WTC11 (cell line): ENCODE data around the gene ENOX2. TPM values are rescaled to one million over a fixed set of nuclear protein-coding genes. Genes with fewer than 3 reads are reported as not detected.

Source experiments
- ATAC-seq: fragments of 200-7000 bp; cut with Tn5 transposase; 2 replicates; pipeline ENCODE4 v1.10.0; 2021; ENCODE audit warnings: mild to moderate bottlenecking, moderate library complexity
- CTCF ChIA-PET: fragments of 300-600 bp; sonication (Branson Sonifier 250); formaldehyde crosslinking; loops from one replicate; lab custom pipeline; 2021; ENCODE audit warnings: antibody characterized with exemption; lab: Charles Lee
- POLR2A ChIA-PET: fragments of 350-600 bp; sonication (Branson Sonifier 250); formaldehyde crosslinking; loops from one replicate; lab custom pipeline; 2021; ENCODE audit warnings: antibody characterized with exemption; lab: Charles Lee
- DNase-seq: peaks from one replicate; pipeline ENCODE4 v3.0.0; 2021; ENCODE audit warnings: low spot score
- H3K27ac Mint-ChIP-seq: 2 replicates; pipeline ENCODE4 v1.8.0; 2021; ENCODE audit warnings: mixed read lengths
- H3K27me3 Mint-ChIP-seq: 2 replicates; pipeline ENCODE4 v1.8.0; 2021; ENCODE audit warnings: low read depth, mild to moderate bottlenecking, moderate library complexity, mixed read lengths
- H3K36me3 Mint-ChIP-seq: 2 replicates; pipeline ENCODE4 v1.8.0; 2021; ENCODE audit warnings: mixed read lengths
- H3K4me1 Mint-ChIP-seq: 2 replicates; pipeline ENCODE4 v1.8.0; 2022; ENCODE audit warnings: mixed read lengths
- H3K4me3 Mint-ChIP-seq: 2 replicates; pipeline ENCODE4 v1.8.0; 2021; ENCODE audit warnings: mild to moderate bottlenecking, moderate library complexity, mixed read lengths
- H3K9me3 Mint-ChIP-seq: 2 replicates; pipeline ENCODE4 v1.8.0; 2021; ENCODE audit warnings: mixed read lengths
- ATF6 ChIP-seq: sonication (generic); formaldehyde crosslinking; IDR thresholded peaks from 2 replicates; pipeline ENCODE4 v1.8.1; 2023; ENCODE audit warnings: mild to moderate bottlenecking, missing genetic modification reagents
- CREB1 ChIP-seq: sonication (generic); formaldehyde crosslinking; IDR thresholded peaks from 2 replicates; pipeline ENCODE4 v1.8.0; 2023; ENCODE audit warnings: mild to moderate bottlenecking, missing genetic modification reagents
- E2F5 ChIP-seq: sonication (generic); formaldehyde crosslinking; IDR thresholded peaks from 2 replicates; pipeline ENCODE4 v1.8.1; 2022; ENCODE audit warnings: mild to moderate bottlenecking, moderate library complexity, missing genetic modification reagents
- ESRRA ChIP-seq: sonication (generic); formaldehyde crosslinking; IDR thresholded peaks from 2 replicates; pipeline ENCODE4 v1.8.1; 2022; ENCODE audit warnings: mild to moderate bottlenecking, missing genetic modification reagents, borderline replicate concordance
- ETV6 ChIP-seq: sonication (generic); formaldehyde crosslinking; IDR thresholded peaks from 2 replicates; pipeline ENCODE4 v1.8.1; 2022; ENCODE audit warnings: mild to moderate bottlenecking, missing genetic modification reagents
- GTF2I ChIP-seq: fragments of 250-450 bp; sonication (Bioruptor Pico); conservative IDR thresholded peaks from 2 replicates; pipeline ENCODE4 v1.4.0; 2021; ENCODE audit warnings: mild to moderate bottlenecking
- JUN ChIP-seq: sonication (generic); formaldehyde crosslinking; IDR thresholded peaks from 2 replicates; pipeline ENCODE4 v1.8.0; 2023; ENCODE audit warnings: mild to moderate bottlenecking, missing genetic modification reagents
- MYBL2 ChIP-seq: sonication (generic); formaldehyde crosslinking; IDR thresholded peaks from 2 replicates; pipeline ENCODE4 v1.8.1; 2023; ENCODE audit warnings: mild to moderate bottlenecking, moderate library complexity, missing genetic modification reagents
- NFE2L1 ChIP-seq: sonication (generic); formaldehyde crosslinking; IDR thresholded peaks from 2 replicates; pipeline ENCODE4 v1.8.1; 2023; ENCODE audit warnings: missing genetic modification reagents
- SP1 ChIP-seq: sonication (generic); formaldehyde crosslinking; conservative IDR thresholded peaks from 2 replicates; pipeline ENCODE4 v1.8.1; 2022; ENCODE audit warnings: missing genetic modification reagents
- TP53 ChIP-seq: sonication (generic); formaldehyde crosslinking; IDR thresholded peaks from 2 replicates; pipeline ENCODE4 v1.8.1; 2023; ENCODE audit warnings: mild to moderate bottlenecking, missing genetic modification reagents
- ZBTB21 ChIP-seq: sonication (generic); formaldehyde crosslinking; IDR thresholded peaks from 2 replicates; pipeline ENCODE4 v1.8.1; 2023; ENCODE audit warnings: mild to moderate bottlenecking, missing genetic modification reagents, borderline replicate concordance
- ZNF121 ChIP-seq: sonication (generic); formaldehyde crosslinking; IDR thresholded peaks from 2 replicates; pipeline ENCODE4 v1.8.0; 2023; ENCODE audit warnings: missing genetic modification reagents
- ZNF138 ChIP-seq: sonication (generic); formaldehyde crosslinking; conservative IDR thresholded peaks from 2 replicates; pipeline ENCODE4 v1.8.1; 2022; ENCODE audit warnings: mild to moderate bottlenecking, moderate library complexity, missing genetic modification reagents
- ZNF232 ChIP-seq: sonication (generic); formaldehyde crosslinking; IDR thresholded peaks from 2 replicates; pipeline ENCODE4 v1.8.0; 2022; ENCODE audit warnings: mild to moderate bottlenecking, missing genetic modification reagents
- ZNF263 ChIP-seq: sonication (generic); formaldehyde crosslinking; IDR thresholded peaks from 2 replicates; pipeline ENCODE4 v1.8.1; 2022; ENCODE audit warnings: low read depth, mild to moderate bottlenecking, moderate library complexity, missing genetic modification reagents
- ZNF423 ChIP-seq: fragments of 250-450 bp; sonication (Bioruptor Pico); IDR thresholded peaks from 2 replicates; pipeline ENCODE4 v2.1.2; 2022; ENCODE audit warnings: mild to moderate bottlenecking, moderate library complexity
- total RNA-seq: library from RNA; stranded (reverse); gene quantifications from 3 replicates; pipeline ENCODE4 v1.2.3, GENCODE V29; 2021
- TF ChIP-seq, protein P1 (sequence below): fragments of 250-450 bp; sonication (Bioruptor Pico); conservative IDR thresholded peaks from 2 replicates; pipeline ENCODE4 v1.9.0; 2021; ENCODE audit warnings: mild to moderate bottlenecking
- TF ChIP-seq, protein P2 (sequence below): sonication (generic); formaldehyde crosslinking; IDR thresholded peaks from 2 replicates; pipeline ENCODE4 v1.8.1; 2022; ENCODE audit warnings: low read depth, mild to moderate bottlenecking, moderate library complexity, missing genetic modification reagents, borderline replicate concordance
- TF ChIP-seq, protein P3 (sequence below): fragments of 250-450 bp; sonication (Bioruptor Pico); IDR thresholded peaks from 2 replicates; pipeline ENCODE4 v1.9.0; 2021; ENCODE audit warnings: mild to moderate bottlenecking, borderline replicate concordance
- TF ChIP-seq, protein P4 (sequence below): sonication (generic); formaldehyde crosslinking; IDR thresholded peaks from 2 replicates; pipeline ENCODE4 v1.8.0; 2023; ENCODE audit warnings: missing genetic modification reagents

ENOX2 gene
- total RNA-seq, 1 experiment from 2014 or later = 13.8 TPM

DNA sequence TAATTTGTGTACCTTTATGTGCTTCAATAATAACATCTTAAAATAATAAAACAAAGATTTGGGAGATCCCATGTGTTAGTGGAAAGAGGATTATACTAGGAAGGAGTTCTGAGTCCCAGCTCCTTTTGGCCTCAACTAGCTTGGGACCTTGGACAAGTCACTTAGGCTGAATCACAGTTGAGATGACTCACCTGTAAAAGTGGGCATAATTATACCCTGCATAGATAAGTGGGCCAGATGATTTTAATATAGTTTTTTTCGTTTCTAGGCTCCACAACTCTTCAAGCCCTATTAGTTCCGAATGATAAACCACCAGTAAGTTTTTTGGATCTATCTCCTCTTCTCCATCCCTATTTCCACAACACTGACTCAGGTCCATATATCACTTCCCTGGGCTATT is 131.8 kb downstream of the ENOX2 start (continued):
- TF ChIP-seq ESRRA = no peak
- no peak for TF ChIP-seq ATF6 (CRISPR knock-in tag)
- TF ChIP-seq, all 79 proteins: peak for 0

GRCh38 chrX:130770615-130771014 is 132.4 kb downstream of the ENOX2 start:
- Mint-ChIP-seq H3K27me3 (no peaks in the 10 kb centered on the region), H3K36me3 (no peaks in the 10 kb centered on the region), H3K4me3 (no peak overlapping the region), H3K9me3 (no peaks in the 10 kb centered on the region), H3K4me1 (peaks cover 16% of the 10 kb centered on the region)
- ATAC-seq (no peak), DNase-seq (no peak)
- POLR2A ChIA-PET = no interaction called here
- no peak for TF ChIP-seq ETV6 (CRISPR knock-in tag)
- TF ChIP-seq, protein P1, sequence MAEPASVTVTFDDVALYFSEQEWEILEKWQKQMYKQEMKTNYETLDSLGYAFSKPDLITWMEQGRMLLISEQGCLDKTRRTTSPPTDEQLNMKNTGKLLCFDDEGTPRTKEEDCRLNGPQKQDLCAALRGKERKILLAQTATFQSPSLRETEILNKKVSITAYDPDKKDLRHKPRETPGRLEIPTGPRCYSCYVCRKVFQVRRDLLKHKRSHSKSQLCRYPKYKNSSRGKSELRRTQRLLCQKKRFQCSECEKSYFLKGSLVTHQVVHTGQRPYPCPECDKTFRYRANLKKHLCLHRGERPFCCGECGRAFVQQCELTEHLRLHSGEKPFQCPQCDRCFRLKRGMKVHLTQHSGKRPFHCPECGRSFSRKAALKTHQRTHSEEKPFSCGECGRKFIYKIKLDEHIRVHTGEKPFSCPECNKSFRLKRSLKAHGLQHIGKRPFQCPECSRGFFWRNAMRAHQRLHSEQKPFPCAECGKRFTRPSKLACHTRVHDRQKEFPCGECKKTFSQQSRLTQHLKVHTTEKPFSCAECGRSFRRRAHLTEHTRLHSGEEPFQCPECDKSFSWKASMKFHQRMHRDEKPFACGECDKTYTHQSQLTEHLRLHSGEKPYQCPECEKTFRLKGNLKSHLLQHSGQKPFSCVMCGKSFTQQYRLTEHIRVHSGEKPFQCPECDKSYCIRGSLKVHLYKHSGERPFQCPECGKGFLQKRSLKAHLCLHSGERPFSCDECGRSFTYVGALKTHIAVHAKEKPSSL = no peak
- TF ChIP-seq ZNF232 (CRISPR knock-in tag) = no peak
- TF ChIP-seq, protein P2, sequence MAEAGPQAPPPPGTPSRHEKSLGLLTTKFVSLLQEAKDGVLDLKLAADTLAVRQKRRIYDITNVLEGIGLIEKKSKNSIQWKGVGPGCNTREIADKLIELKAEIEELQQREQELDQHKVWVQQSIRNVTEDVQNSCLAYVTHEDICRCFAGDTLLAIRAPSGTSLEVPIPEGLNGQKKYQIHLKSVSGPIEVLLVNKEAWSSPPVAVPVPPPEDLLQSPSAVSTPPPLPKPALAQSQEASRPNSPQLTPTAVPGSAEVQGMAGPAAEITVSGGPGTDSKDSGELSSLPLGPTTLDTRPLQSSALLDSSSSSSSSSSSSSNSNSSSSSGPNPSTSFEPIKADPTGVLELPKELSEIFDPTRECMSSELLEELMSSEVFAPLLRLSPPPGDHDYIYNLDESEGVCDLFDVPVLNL = no peak
- TF ChIP-seq, protein P3, sequence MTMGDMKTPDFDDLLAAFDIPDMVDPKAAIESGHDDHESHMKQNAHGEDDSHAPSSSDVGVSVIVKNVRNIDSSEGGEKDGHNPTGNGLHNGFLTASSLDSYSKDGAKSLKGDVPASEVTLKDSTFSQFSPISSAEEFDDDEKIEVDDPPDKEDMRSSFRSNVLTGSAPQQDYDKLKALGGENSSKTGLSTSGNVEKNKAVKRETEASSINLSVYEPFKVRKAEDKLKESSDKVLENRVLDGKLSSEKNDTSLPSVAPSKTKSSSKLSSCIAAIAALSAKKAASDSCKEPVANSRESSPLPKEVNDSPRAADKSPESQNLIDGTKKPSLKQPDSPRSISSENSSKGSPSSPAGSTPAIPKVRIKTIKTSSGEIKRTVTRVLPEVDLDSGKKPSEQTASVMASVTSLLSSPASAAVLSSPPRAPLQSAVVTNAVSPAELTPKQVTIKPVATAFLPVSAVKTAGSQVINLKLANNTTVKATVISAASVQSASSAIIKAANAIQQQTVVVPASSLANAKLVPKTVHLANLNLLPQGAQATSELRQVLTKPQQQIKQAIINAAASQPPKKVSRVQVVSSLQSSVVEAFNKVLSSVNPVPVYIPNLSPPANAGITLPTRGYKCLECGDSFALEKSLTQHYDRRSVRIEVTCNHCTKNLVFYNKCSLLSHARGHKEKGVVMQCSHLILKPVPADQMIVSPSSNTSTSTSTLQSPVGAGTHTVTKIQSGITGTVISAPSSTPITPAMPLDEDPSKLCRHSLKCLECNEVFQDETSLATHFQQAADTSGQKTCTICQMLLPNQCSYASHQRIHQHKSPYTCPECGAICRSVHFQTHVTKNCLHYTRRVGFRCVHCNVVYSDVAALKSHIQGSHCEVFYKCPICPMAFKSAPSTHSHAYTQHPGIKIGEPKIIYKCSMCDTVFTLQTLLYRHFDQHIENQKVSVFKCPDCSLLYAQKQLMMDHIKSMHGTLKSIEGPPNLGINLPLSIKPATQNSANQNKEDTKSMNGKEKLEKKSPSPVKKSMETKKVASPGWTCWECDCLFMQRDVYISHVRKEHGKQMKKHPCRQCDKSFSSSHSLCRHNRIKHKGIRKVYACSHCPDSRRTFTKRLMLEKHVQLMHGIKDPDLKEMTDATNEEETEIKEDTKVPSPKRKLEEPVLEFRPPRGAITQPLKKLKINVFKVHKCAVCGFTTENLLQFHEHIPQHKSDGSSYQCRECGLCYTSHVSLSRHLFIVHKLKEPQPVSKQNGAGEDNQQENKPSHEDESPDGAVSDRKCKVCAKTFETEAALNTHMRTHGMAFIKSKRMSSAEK (CRISPR knock-in tag) = no peak
- TF ChIP-seq TP53 (CRISPR knock-in tag) = no peak
- TF ChIP-seq MYBL2 = no peak
- no peak for TF ChIP-seq ZNF423
- no peak for TF ChIP-seq ZNF263
- no peak for TF ChIP-seq SP1 (CRISPR knock-in tag)
- TF ChIP-seq CREB1 (CRISPR knock-in tag) = no peak
- no peak for TF ChIP-seq ATF6 (CRISPR knock-in tag)
- no peak for TF ChIP-seq NFE2L1
- TF ChIP-seq ZBTB21 (CRISPR knock-in tag) = no peak
- TF ChIP-seq ZNF138 (CRISPR knock-in tag) = no peak
- no peak for TF ChIP-seq JUN
- no peak for TF ChIP-seq GTF2I (CRISPR knock-in tag)
- no peak for TF ChIP-seq E2F5 (CRISPR knock-in tag)
- TF ChIP-seq, protein P4, sequence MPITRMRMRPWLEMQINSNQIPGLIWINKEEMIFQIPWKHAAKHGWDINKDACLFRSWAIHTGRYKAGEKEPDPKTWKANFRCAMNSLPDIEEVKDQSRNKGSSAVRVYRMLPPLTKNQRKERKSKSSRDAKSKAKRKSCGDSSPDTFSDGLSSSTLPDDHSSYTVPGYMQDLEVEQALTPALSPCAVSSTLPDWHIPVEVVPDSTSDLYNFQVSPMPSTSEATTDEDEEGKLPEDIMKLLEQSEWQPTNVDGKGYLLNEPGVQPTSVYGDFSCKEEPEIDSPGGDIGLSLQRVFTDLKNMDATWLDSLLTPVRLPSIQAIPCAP (CRISPR knock-in tag) = no peak
- TF ChIP-seq ZNF121 = no peak
- TF ChIP-seq, all 79 proteins: peak for 0
- CTCF ChIA-PET = no interaction called here
- no peak overlapping the region for H3K27ac Mint-ChIP-seq
